Nephron progenitor cell (in vitro differentiated cells): ENCODE data around the gene ZNF610.

Experiments used
- DNase-seq: peaks from one replicate; pipeline ENCODE4 v3.0.0; 2021
- H3K27ac Mint-ChIP-seq: 2 replicates; pipeline ENCODE4 v1.8.0; 2021; ENCODE audit warnings: mild to moderate bottlenecking, moderate library complexity, mixed read lengths
- H3K27me3 Mint-ChIP-seq: 2 replicates; pipeline ENCODE4 v1.8.0; 2021; ENCODE audit warnings: mild to moderate bottlenecking, low read depth, mixed read lengths; ENCODE audit not compliant: poor library complexity
- H3K36me3 Mint-ChIP-seq: 2 replicates; pipeline ENCODE4 v1.8.0; 2021; ENCODE audit warnings: low read depth, mixed read lengths
- H3K4me1 Mint-ChIP-seq: 2 replicates; pipeline ENCODE4 v1.8.0; 2021; ENCODE audit warnings: mixed read lengths
- H3K4me3 Mint-ChIP-seq: 2 replicates; pipeline ENCODE4 v1.8.0; 2021; ENCODE audit warnings: mild to moderate bottlenecking, moderate library complexity, mixed read lengths
- H3K9me3 Mint-ChIP-seq: 2 replicates; pipeline ENCODE4 v1.8.0; 2021; ENCODE audit warnings: mild to moderate bottlenecking, moderate library complexity, mixed read lengths
- TF ChIP-seq, protein P1 (sequence below): fragments of 200-600 bp; sonication (generic); IDR thresholded peaks from 2 replicates; pipeline ENCODE4 v1.5.0; 2021; ENCODE audit warnings: antibody characterized with exemption

ZNF610 gene

GRCh38 chr19:52391135-52391534, 55.1 kb downstream of the ZNF610 start:
- peaks cover 67% of the 10 kb centered on the region for H3K36me3 Mint-ChIP-seq
- H3K4me1 Mint-ChIP-seq = no peaks in the 10 kb centered on the region
- H3K9me3 Mint-ChIP-seq = peaks cover 89% of the 10 kb centered on the region
- H3K4me3 Mint-ChIP-seq = no peak overlapping the region
- no peak for DNase-seq
- H3K27me3 Mint-ChIP-seq = peaks cover 10% of the 10 kb centered on the region
- TF ChIP-seq, protein P1, sequence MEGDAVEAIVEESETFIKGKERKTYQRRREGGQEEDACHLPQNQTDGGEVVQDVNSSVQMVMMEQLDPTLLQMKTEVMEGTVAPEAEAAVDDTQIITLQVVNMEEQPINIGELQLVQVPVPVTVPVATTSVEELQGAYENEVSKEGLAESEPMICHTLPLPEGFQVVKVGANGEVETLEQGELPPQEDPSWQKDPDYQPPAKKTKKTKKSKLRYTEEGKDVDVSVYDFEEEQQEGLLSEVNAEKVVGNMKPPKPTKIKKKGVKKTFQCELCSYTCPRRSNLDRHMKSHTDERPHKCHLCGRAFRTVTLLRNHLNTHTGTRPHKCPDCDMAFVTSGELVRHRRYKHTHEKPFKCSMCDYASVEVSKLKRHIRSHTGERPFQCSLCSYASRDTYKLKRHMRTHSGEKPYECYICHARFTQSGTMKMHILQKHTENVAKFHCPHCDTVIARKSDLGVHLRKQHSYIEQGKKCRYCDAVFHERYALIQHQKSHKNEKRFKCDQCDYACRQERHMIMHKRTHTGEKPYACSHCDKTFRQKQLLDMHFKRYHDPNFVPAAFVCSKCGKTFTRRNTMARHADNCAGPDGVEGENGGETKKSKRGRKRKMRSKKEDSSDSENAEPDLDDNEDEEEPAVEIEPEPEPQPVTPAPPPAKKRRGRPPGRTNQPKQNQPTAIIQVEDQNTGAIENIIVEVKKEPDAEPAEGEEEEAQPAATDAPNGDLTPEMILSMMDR = no peak
- no peak overlapping the region for H3K27ac Mint-ChIP-seq

- TF ChIP-seq, protein P1 = no peak
- H3K4me3 Mint-ChIP-seq = peak within 1 kb of the TSS; percentile 80
- H3K27me3 Mint-ChIP-seq = no peaks in the 10 kb centered on the region
- no peaks in the 10 kb centered on the region for H3K4me1 Mint-ChIP-seq
- H3K36me3 Mint-ChIP-seq = peaks cover 68% of the 10 kb centered on the region
- DNase-seq = peak; percentile 2
- peaks cover 89% of the 10 kb centered on the region for H3K9me3 Mint-ChIP-seq
- H3K27ac Mint-ChIP-seq = peak within 1 kb of the TSS; percentile 7
These were observed 61.5 kb downstream of the ZNF610 start, which contains the start of gene ZNF528 for GRCh38 chr19:52397310-52398080. ZNF528 (plus strand) TSS chr19:52397849; CDS start chr19:52402014, 4,165 bp downstream.

- H3K27ac Mint-ChIP-seq = peak overlapping the region; percentile 7
- peaks cover 68% of the 10 kb centered on the region for H3K36me3 Mint-ChIP-seq
- no peak for DNase-seq
- no peaks in the 10 kb centered on the region for H3K27me3 Mint-ChIP-seq
- H3K9me3 Mint-ChIP-seq = peaks cover 85% of the 10 kb centered on the region
- TF ChIP-seq, protein P1 = no peak
- no peaks in the 10 kb centered on the region for H3K4me1 Mint-ChIP-seq
- peak overlapping the region; percentile 80 for H3K4me3 Mint-ChIP-seq
These were observed 62.0 kb downstream of the ZNF610 start for GRCh38 chr19:52398081-52398441.

DNA sequence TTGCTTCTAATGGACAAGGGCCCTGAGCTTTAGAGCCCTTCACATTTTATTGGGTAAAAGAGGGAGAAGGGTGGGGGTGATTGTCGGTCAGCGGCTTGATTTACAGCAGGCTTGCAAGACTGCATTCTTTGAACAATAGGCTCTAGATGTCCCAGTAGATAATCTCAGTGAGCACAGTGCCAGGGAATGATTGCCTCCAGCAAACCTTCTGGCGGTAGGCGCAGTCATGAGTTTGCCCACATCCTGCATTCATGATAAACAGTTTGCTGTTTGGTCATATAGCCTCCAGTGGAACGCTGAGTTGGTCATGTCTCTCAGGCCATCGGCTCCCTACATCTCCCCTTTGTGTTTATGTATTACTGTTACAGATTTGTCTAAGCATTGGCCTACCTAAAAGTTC, 74.2 kb downstream of the ZNF610 start:
- TF ChIP-seq, protein P1 = no peak
- no peak overlapping the region for H3K4me3 Mint-ChIP-seq
- DNase-seq = no peak
- H3K27ac Mint-ChIP-seq = no peak overlapping the region
- peaks cover 93% of the 10 kb centered on the region for H3K9me3 Mint-ChIP-seq
- peaks cover 65% of the 10 kb centered on the region for H3K36me3 Mint-ChIP-seq
- H3K4me1 Mint-ChIP-seq = no peaks in the 10 kb centered on the region
- peaks cover 5% of the 10 kb centered on the region for H3K27me3 Mint-ChIP-seq

DNA sequence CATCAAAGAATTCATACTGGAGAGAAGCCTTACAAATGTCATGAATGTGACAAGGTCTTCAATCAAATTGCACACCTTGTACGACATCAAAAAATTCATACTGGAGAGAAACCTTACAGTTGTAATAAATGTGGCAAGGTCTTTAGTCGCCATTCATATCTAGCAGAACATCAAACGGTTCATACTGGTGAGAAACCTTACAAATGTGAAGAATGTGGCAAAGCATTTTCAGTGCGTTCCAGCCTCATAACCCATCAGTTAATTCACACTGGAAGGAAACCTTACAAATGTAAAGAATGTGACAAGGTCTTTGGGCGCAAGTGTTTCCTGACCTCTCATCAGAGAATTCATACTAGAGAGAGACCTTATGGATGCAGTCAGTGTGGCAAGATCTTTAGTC, 79.7 kb downstream of the ZNF610 start:
- Mint-ChIP-seq H3K36me3 (peaks cover 22% of the 10 kb centered on the region), H3K4me3 (no peak overlapping the region), H3K9me3 (peaks cover 85% of the 10 kb centered on the region), H3K4me1 (no peaks in the 10 kb centered on the region), H3K27ac (no peak overlapping the region), H3K27me3 (peaks cover 5% of the 10 kb centered on the region)
- TF ChIP-seq, protein P1 = no peak
- no peak for DNase-seq
